GM12878 (cell line): ENCODE data around the gene ANKRD13A. TPM values are rescaled to one million over a fixed set of nuclear protein-coding genes. Genes with fewer than 3 reads are reported as not detected.
A peak's percentile ranks its signal among the peaks of the same experiment; 100 is the strongest.
"Not testable (repeated sequence)": the region's sequence is repeated elsewhere in the genome, so short reads cannot be mapped to it uniquely, and the experiment has no call there.

Experiments used
- ATAC-seq: fragments of 200-7000 bp; cut with Tn5 transposase; 3 replicates; pipeline ENCODE4 v1.9.1; 2020; ENCODE audit warnings: mild to moderate bottlenecking, moderate library complexity
- BruUV-seq: library from RNA; stranded (reverse); fragments of 400-500 nt; replicated peaks from 2 replicates; lab custom pipeline; 2021; lab: Mats Ljungman, UMichigan
- CTCF ChIA-PET: fragments of 300-600 bp; sonication (Branson Sonifier 250); formaldehyde crosslinking; extraction: SDS; loops from one replicate; lab custom pipeline; 2021; ENCODE audit warnings: inconsistent platforms; lab: Yijun Ruan, JAX
- POLR2A ChIA-PET: fragments of 350-600 bp; formaldehyde crosslinking; extraction: SDS; loops from one replicate; lab custom pipeline; 2021; ENCODE audit warnings: inconsistent platforms; lab: Charles Lee
- RAD21 ChIA-PET: fragments of 300-600 bp; sonication (Branson Sonifier 250); formaldehyde crosslinking; loops from one replicate; lab custom pipeline; 2023; ENCODE audit warnings: antibody characterized with exemption; ENCODE audit not compliant: unreplicated experiment; lab: Charles Lee
- SMC1A ChIA-PET: fragments of 300-600 bp; sonication (Branson Sonifier 250); formaldehyde crosslinking; loops from one replicate; lab custom pipeline; 2023; ENCODE audit not compliant: unreplicated experiment, uncharacterized antibody; lab: Charles Lee
- DNase-seq: peaks from one replicate; pipeline ENCODE4 v3.0.0-alpha.2; 2011; ENCODE audit warnings: low read depth, low spot score
- FAIRE-seq: peaks from 3 replicates; lab custom pipeline; 2011; peaks lifted over from hg19 to GRCh38; lab: Jason Lieb, UNC
- H2AFZ ChIP-seq: 2 replicates; pipeline ENCODE4 v1.6.0; 2011; ENCODE audit warnings: low read depth, low read length, control low read depth; ENCODE audit not compliant: control insufficient read depth
- H3K27ac ChIP-seq: 2 replicates; pipeline ENCODE4 v1.5.1; 2011; ENCODE audit warnings: control low read depth; ENCODE audit not compliant: control insufficient read depth, insufficient read depth
- H3K27me3 ChIP-seq, 2 experiments: replicated peaks in 1 of 2; 2 replicates each; pipeline versions ENCODE4 v1.6.0 to v1.6.1; 2011; ENCODE audit warnings: low read length in 1 of 2; ENCODE audit not compliant: control insufficient read depth in 2 of 2, insufficient read depth in 2 of 2
- H3K36me3 ChIP-seq, 2 experiments: 2 replicates each; pipeline ENCODE4 v1.5.1; 2011; ENCODE audit warnings: low read length in 1 of 2; ENCODE audit not compliant: control insufficient read depth in 2 of 2, insufficient read depth in 2 of 2
- H3K4me1 ChIP-seq: 2 replicates; pipeline ENCODE4 v1.6.1; 2011; ENCODE audit warnings: mild to moderate bottlenecking, low read length, moderate library complexity, mixed read lengths; ENCODE audit not compliant: control insufficient read depth, insufficient read depth
- H3K4me2 ChIP-seq: 2 replicates; pipeline ENCODE4 v1.6.0; 2011; ENCODE audit warnings: control low read depth; ENCODE audit not compliant: control insufficient read depth, insufficient read depth
- H3K4me3 ChIP-seq: fragments of 200-600 bp; sonication (generic); 2 replicates; pipeline ENCODE4 v1.5.1; 2016
- H3K79me2 ChIP-seq: 2 replicates; pipeline ENCODE4 v1.6.0; 2011; ENCODE audit warnings: low read length; ENCODE audit not compliant: control insufficient read depth, insufficient read depth
- H3K9ac ChIP-seq: 2 replicates; pipeline ENCODE4 v1.8.0; 2011; ENCODE audit warnings: low read length, control low read depth, mixed read lengths; ENCODE audit not compliant: control insufficient read depth, insufficient read depth
- H3K9me3 ChIP-seq: replicated peaks from 3 replicates; pipeline ENCODE4 v1.5.1; 2011; ENCODE audit warnings: mild to moderate bottlenecking, low read length; ENCODE audit not compliant: control insufficient read depth, insufficient read depth
- H4K20me1 ChIP-seq: 2 replicates; pipeline ENCODE4 v1.6.0; 2011; ENCODE audit not compliant: control insufficient read depth, insufficient read depth
- WGBS: methylation state at CpG from one replicate; pipeline ENCODE4 v1.1.6; 2016; ENCODE audit warnings: low lambda C conversion rate; ENCODE audit not compliant: insufficient replicate concordance, insufficient coverage; ENCODE audit errors: missing lambda C conversion rate; 5-methylcytosine and 5-hydroxymethylcytosine counted together
- in situ Hi-C: fragments of 300-500 bp; cut with MboI; formaldehyde crosslinking; loops from 9 replicates; pipeline ENCODE4 v1.14.3; 2018; ENCODE audit warnings: mixed read lengths
- intact Hi-C: fragments of 100-400 bp; cut with micrococcal nuclease; formaldehyde crosslinking; loops from one replicate; pipeline ENCODE4 v1.14.2; 2022; ENCODE audit not compliant: unreplicated experiment
- polyA plus RNA-seq, 11 experiments: library from polyadenylated mRNA; depleted of rRNA in 4 of 11; unstranded in 6 of 11; stranded (reverse) in 5 of 11; fragments of >200 nt; fragmentation: Nextera tagmentation in 4 of 11; fragmentation: Illumina TruSeq in 1 of 11; extraction: Ambion mirVana in 4 of 11; extraction: Trizol in 1 of 11; gene quantifications; 1 replicate in 1 of 11; 2 replicates in 10 of 11; pipeline versions ENCODE4 v1.2.1 to v1.2.3, GENCODE V29; 2011 to 2016; ENCODE audit warnings: inconsistent platforms in 2 of 11, missing spikeins in 2 of 11, low read depth in 1 of 11
- total RNA-seq, 4 experiments: library from RNA; depleted of rRNA in 3 of 4; stranded (reverse); fragments of >200 nt in 3 of 4; fragmentation: Illumina TruSeq in 1 of 4; extraction: Trizol in 1 of 4; gene quantifications; 2 replicates each; pipeline versions ENCODE4 v1.2.1 to v1.2.3, GENCODE V29; 2013 to 2021
- TF ChIP-seq, protein P1 (sequence below): fragments of 450-650 bp; IDR thresholded peaks from 2 replicates; pipeline ENCODE4 v1.6.1; 2017; ENCODE audit warnings: mild to moderate bottlenecking, moderate library complexity

The ANKRD13A gene
- total and polyA plus RNA-seq, 10 of the 15 experiments (the other 5 are each of a cell fraction or from before 2014, with no cell fraction given): 10.2 to 93.4 (median 76.5) TPM

DNA sequence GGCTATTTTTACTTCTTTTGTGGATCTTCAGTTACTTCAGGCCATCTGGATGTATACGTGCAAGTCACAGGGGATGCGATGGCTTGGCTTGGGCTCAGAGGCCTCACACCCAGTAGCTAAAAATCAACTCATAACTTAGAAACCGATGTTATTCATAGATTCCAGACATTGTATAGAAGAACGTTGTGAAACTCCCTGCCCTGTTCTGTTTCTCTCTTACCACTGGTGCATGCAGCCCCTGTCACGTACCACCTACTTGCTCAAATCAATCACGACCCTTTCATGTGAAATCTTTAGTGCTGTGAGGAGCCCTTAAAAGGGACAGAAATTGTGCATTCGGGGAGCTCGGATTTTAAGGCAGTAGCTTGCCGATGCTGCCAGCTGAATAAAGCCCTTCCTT is 50.4 kb downstream of the ANKRD13A start:
- ATAC-seq, DNase-seq, BruUV-seq, in situ Hi-C loops: not testable (repeated sequence)
- H2AFZ ChIP-seq: peak overlapping the region; percentile 76
- H3K79me2 ChIP-seq: peaks cover 24% of the 10 kb centered on the region
- TF ChIP-seq, protein P1, sequence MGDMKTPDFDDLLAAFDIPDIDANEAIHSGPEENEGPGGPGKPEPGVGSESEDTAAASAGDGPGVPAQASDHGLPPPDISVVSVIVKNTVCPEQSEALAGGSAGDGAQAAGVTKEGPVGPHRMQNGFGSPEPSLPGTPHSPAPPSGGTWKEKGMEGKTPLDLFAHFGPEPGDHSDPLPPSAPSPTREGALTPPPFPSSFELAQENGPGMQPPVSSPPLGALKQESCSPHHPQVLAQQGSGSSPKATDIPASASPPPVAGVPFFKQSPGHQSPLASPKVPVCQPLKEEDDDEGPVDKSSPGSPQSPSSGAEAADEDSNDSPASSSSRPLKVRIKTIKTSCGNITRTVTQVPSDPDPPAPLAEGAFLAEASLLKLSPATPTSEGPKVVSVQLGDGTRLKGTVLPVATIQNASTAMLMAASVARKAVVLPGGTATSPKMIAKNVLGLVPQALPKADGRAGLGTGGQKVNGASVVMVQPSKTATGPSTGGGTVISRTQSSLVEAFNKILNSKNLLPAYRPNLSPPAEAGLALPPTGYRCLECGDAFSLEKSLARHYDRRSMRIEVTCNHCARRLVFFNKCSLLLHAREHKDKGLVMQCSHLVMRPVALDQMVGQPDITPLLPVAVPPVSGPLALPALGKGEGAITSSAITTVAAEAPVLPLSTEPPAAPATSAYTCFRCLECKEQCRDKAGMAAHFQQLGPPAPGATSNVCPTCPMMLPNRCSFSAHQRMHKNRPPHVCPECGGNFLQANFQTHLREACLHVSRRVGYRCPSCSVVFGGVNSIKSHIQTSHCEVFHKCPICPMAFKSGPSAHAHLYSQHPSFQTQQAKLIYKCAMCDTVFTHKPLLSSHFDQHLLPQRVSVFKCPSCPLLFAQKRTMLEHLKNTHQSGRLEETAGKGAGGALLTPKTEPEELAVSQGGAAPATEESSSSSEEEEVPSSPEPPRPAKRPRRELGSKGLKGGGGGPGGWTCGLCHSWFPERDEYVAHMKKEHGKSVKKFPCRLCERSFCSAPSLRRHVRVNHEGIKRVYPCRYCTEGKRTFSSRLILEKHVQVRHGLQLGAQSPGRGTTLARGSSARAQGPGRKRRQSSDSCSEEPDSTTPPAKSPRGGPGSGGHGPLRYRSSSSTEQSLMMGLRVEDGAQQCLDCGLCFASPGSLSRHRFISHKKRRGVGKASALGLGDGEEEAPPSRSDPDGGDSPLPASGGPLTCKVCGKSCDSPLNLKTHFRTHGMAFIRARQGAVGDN: peak; percentile 5; the same call in 1 of the 2 replicates
- TF ChIP-seq, all 136 proteins: peak for 1; not testable (repeated sequence) for 135
- RAD21 ChIA-PET: interaction anchor here (0.7 to 1.3 kb wide), 6 partner anchors 16 to 381 kb away, joined by 3 to 9 read pairs (median 4); partner anchors contain the start of gene ANKRD13A
- POLR2A ChIA-PET: interaction anchor here (0.8 to 1.3 kb wide), 3 partner anchors 25 to 382 kb away, joined by 3 to 4 read pairs (median 3); no protein-coding TSS in a partner anchor
- Histone ChIP-seq H3K4me2 (peak overlapping the region; percentile 80), H3K9ac (peak overlapping the region; percentile 66; the same call in 1 of the 2 replicates), H3K27ac (peak overlapping the region; percentile 77), H3K4me1 (peaks cover 29% of the 10 kb centered on the region)
- 54% methylated on average over 9 of the region's 9 CpGs for WGBS
- not testable (repeated sequence) for H3K4me3 ChIP-seq, FAIRE-seq, H3K27me3 ChIP-seq, H4K20me1 ChIP-seq, H3K9me3 ChIP-seq, H3K36me3 ChIP-seq
- CTCF ChIA-PET: interaction anchor here (0.5 to 1.4 kb wide), 5 partner anchors 30 to 551 kb away, joined by 3 to 4 read pairs (median 3); no protein-coding TSS in a partner anchor
- intact Hi-C loops: loop anchor here (2.0 kb wide), 2 partner anchors 29 to 53 kb away; partner anchors contain the start of gene GIT2
- SMC1A ChIA-PET: interaction anchor here (0.7 to 1.2 kb wide), 3 partner anchors 24 to 323 kb away, joined by 3 to 5 read pairs (median 3); no protein-coding TSS in a partner anchor
